OCI-LY1 (cell line): ENCODE results near the gene MYH14.

Experiments
- H2AFZ ChIP-seq: fragments of 200-600 bp; sonication (generic), shearing (Covaris generic); 2 replicates; pipeline ENCODE4 v1.6.0; 2014; ENCODE audit warnings: antibody characterized with exemption, mild to moderate bottlenecking, low read length
- H3F3A ChIP-seq: fragments of 200-600 bp; sonication (generic), shearing (Covaris generic); 2 replicates; pipeline ENCODE4 v1.6.0; 2014; ENCODE audit warnings: mild to moderate bottlenecking, antibody characterized with exemption, low read length, moderate library complexity; ENCODE audit not compliant: insufficient read depth
- H3K27ac ChIP-seq: fragments of 200-600 bp; sonication (generic); 2 replicates; pipeline ENCODE4 v1.5.1; 2014; ENCODE audit warnings: low read length, mixed run types, mild to moderate bottlenecking, low read depth; ENCODE audit not compliant: poor library complexity, severe bottlenecking
- H3K27me3 ChIP-seq: fragments of 200-600 bp; sonication (generic); 2 replicates; pipeline ENCODE4 v1.6.0; 2014; ENCODE audit warnings: antibody characterized with exemption, mild to moderate bottlenecking, low read length, moderate library complexity; ENCODE audit not compliant: insufficient read depth
- H3K36me3 ChIP-seq: fragments of 200-600 bp; sonication (generic); 2 replicates; pipeline ENCODE4 v1.6.1; 2014; ENCODE audit warnings: mild to moderate bottlenecking, antibody characterized with exemption, low read length, moderate library complexity, mixed read lengths; ENCODE audit not compliant: insufficient read depth
- H3K4me1 ChIP-seq: fragments of 200-600 bp; sonication (generic); 2 replicates; pipeline ENCODE4 v1.5.1; 2014; ENCODE audit warnings: mild to moderate bottlenecking, low read length, moderate library complexity; ENCODE audit not compliant: insufficient read depth, severe bottlenecking
- H3K4me2 ChIP-seq: fragments of 200-600 bp; sonication (generic), shearing (Covaris generic); 2 replicates; pipeline ENCODE4 v1.6.1; 2014; ENCODE audit warnings: low read length
- H3K4me3 ChIP-seq: fragments of 200-600 bp; sonication (generic); 2 replicates; pipeline ENCODE4 v1.5.1; 2014; ENCODE audit warnings: low read length, low read depth, mild to moderate bottlenecking, mixed read lengths; ENCODE audit not compliant: poor library complexity, severe bottlenecking
- H3K79me2 ChIP-seq: fragments of 200-600 bp; shearing (Covaris generic); 2 replicates; pipeline ENCODE4 v1.6.1; 2016; ENCODE audit warnings: mixed run types, low read length, mixed read lengths; ENCODE audit not compliant: insufficient read depth
- H3K9ac ChIP-seq: fragments of 200-600 bp; sonication (generic), shearing (Covaris generic); 2 replicates; pipeline ENCODE4 v1.6.1; 2014; ENCODE audit warnings: mild to moderate bottlenecking, low read length, mixed read lengths
- H3K9me2 ChIP-seq: fragments of 200-600 bp; sonication (generic), shearing (Covaris generic); 2 replicates; pipeline ENCODE4 v1.6.1; 2014; ENCODE audit warnings: low read depth, mild to moderate bottlenecking, low read length, mixed read lengths
- H3K9me3 ChIP-seq: fragments of 200-600 bp; shearing (Covaris generic); 2 replicates; pipeline ENCODE4 v1.6.1; 2014; ENCODE audit warnings: low read length, mixed read lengths
- H4K20me1 ChIP-seq: fragments of 200-600 bp; sonication (generic), shearing (Covaris generic); 2 replicates; pipeline ENCODE4 v1.6.0; 2016; ENCODE audit warnings: mild to moderate bottlenecking, low read length; ENCODE audit not compliant: insufficient read depth
- EZH2 ChIP-seq: fragments of 200-600 bp; sonication (generic), shearing (Covaris generic); IDR thresholded peaks from 2 replicates; pipeline ENCODE4 v1.8.0; 2017; ENCODE audit warnings: borderline replicate concordance, mixed run types, mild to moderate bottlenecking, antibody characterized with exemption, low read length, moderate library complexity, mixed read lengths
- TF ChIP-seq, protein P1 (sequence below): fragments of 200-600 bp; sonication (generic), shearing (Covaris generic); IDR thresholded peaks from 2 replicates; pipeline ENCODE4 v1.5.1; 2017; ENCODE audit warnings: mild to moderate bottlenecking, antibody characterized with exemption, low read length, moderate library complexity, mixed read lengths

The MYH14 gene

GRCh38 chr19:50214699-50215543 lies 11.5 kb downstream of the MYH14 start:
- H3K36me3 ChIP-seq = no peaks in the 10 kb centered on the region; the same call in 1 of the 2 replicates
- H3K9me3 ChIP-seq = no peaks in the 10 kb centered on the region
- H3K4me3 ChIP-seq = no peak overlapping the region
- no peaks in the 10 kb centered on the region for H3F3A ChIP-seq
- H3K9ac ChIP-seq = no peak overlapping the region
- H4K20me1 ChIP-seq = no peaks in the 10 kb centered on the region
- TF ChIP-seq, protein P1, sequence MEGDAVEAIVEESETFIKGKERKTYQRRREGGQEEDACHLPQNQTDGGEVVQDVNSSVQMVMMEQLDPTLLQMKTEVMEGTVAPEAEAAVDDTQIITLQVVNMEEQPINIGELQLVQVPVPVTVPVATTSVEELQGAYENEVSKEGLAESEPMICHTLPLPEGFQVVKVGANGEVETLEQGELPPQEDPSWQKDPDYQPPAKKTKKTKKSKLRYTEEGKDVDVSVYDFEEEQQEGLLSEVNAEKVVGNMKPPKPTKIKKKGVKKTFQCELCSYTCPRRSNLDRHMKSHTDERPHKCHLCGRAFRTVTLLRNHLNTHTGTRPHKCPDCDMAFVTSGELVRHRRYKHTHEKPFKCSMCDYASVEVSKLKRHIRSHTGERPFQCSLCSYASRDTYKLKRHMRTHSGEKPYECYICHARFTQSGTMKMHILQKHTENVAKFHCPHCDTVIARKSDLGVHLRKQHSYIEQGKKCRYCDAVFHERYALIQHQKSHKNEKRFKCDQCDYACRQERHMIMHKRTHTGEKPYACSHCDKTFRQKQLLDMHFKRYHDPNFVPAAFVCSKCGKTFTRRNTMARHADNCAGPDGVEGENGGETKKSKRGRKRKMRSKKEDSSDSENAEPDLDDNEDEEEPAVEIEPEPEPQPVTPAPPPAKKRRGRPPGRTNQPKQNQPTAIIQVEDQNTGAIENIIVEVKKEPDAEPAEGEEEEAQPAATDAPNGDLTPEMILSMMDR = no peak
- no peak for TF ChIP-seq EZH2
- no peak overlapping the region for H2AFZ ChIP-seq
- H3K27me3 ChIP-seq = no peaks in the 10 kb centered on the region; the same call in 1 of the 2 replicates
- no peak overlapping the region for H3K27ac ChIP-seq
- no peaks in the 10 kb centered on the region for H3K4me1 ChIP-seq
- H3K79me2 ChIP-seq = no peaks in the 10 kb centered on the region
- no peak overlapping the region for H3K4me2 ChIP-seq
- H3K9me2 ChIP-seq = no peaks in the 10 kb centered on the region

GRCh38 chr19:50215820-50216219 lies 12.4 kb downstream of the MYH14 start:
- Histone ChIP-seq H2AFZ (no peak overlapping the region), H3K4me1 (no peaks in the 10 kb centered on the region), H3K9me2 (no peaks in the 10 kb centered on the region), H3K4me3 (no peak overlapping the region), H4K20me1 (no peaks in the 10 kb centered on the region), H3K79me2 (no peaks in the 10 kb centered on the region), H3K9ac (no peak overlapping the region), H3F3A (no peaks in the 10 kb centered on the region), H3K36me3 (no peaks in the 10 kb centered on the region; the same call in 1 of the 2 replicates), H3K4me2 (no peak overlapping the region), H3K27me3 (no peaks in the 10 kb centered on the region; the same call in 1 of the 2 replicates), H3K27ac (no peak overlapping the region), H3K9me3 (no peaks in the 10 kb centered on the region)
- TF ChIP-seq EZH2 = no peak
- TF ChIP-seq, protein P1 = no peak

DNA sequence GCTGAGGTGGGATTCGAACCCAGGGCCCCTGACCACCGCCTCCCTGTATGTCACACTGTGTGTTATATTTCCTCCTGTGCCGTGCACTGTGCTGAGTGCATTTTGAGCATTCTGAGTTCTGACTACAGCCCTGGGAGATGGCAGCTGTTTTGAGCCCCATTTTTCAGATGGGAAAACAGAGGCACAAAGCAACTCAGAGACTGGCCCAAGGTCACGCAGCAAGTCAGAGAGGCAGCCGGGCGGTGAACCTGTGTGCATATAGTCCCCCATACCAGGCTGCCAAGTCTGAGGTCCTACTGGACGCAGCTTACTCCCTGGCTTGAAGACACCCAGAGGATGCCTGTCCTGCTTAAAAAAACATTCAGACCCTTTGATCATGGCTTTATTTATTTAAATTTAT lies 17.7 kb downstream of the MYH14 start:
- no peaks in the 10 kb centered on the region for H4K20me1 ChIP-seq
- H3K4me1 ChIP-seq = no peaks in the 10 kb centered on the region
- no peak overlapping the region for H2AFZ ChIP-seq
- no peak for TF ChIP-seq EZH2
- TF ChIP-seq, protein P1 = no peak
- H3F3A ChIP-seq = no peaks in the 10 kb centered on the region
- no peaks in the 10 kb centered on the region for H3K36me3 ChIP-seq
- H3K79me2 ChIP-seq = no peaks in the 10 kb centered on the region
- no peak overlapping the region for H3K9ac ChIP-seq
- no peaks in the 10 kb centered on the region; the same call in 1 of the 2 replicates for H3K27me3 ChIP-seq
- H3K9me3 ChIP-seq = no peaks in the 10 kb centered on the region
- H3K4me2 ChIP-seq = no peak overlapping the region
- H3K4me3 ChIP-seq = no peak overlapping the region
- no peaks in the 10 kb centered on the region for H3K9me2 ChIP-seq
- no peak overlapping the region for H3K27ac ChIP-seq
